ENCODE measurements around the gene TUBA3E. TPM values are rescaled to one million over a fixed set of nuclear protein-coding genes. Genes with fewer than 3 reads are reported as not detected.
"Not testable (repeated sequence)": the region's sequence is repeated elsewhere in the genome, so short reads cannot be mapped to it uniquely, and the experiment has no call there.

Gene TUBA3E
- total RNA-seq, 1 donor from 2014 or later, result not detected

- intact Hi-C loops (cut with micrococcal nuclease); H3K36me3 Mint-ChIP-seq (ENCODE audit: low read depth): not testable (repeated sequence)
Observed at GRCh38 chr2:130143266-130144039, 54.8 kb downstream of the TUBA3E start.

GRCh38 chr2:130142396-130143265, 55.6 kb downstream of the TUBA3E start:
- H3K36me3 Mint-ChIP-seq (ENCODE audit: low read depth); H3K9me3 Mint-ChIP-seq; intact Hi-C loops (cut with micrococcal nuclease); H3K27ac Mint-ChIP-seq; DNase-seq (ENCODE audit: low spot score); H3K4me1 Mint-ChIP-seq (ENCODE audit: low read depth); H3K27me3 Mint-ChIP-seq (ENCODE audit: insufficient read depth): not testable (repeated sequence)
- H3K4me3 Mint-ChIP-seq, result peak overlapping the region; percentile 45

More at GRCh38 chr2:130143266-130144039, 54.8 kb downstream of the TUBA3E start:
- H3K4me1 Mint-ChIP-seq (ENCODE audit: low read depth); H3K27ac Mint-ChIP-seq; H3K9me3 Mint-ChIP-seq; H3K27me3 Mint-ChIP-seq (ENCODE audit: insufficient read depth); DNase-seq (ENCODE audit: low spot score): not testable (repeated sequence)
- H3K4me3 Mint-ChIP-seq, result peak overlapping the region; percentile 80

Other genes starting within 250 kb of the TUBA3E start
- gene RAB6C, start 218.8 kb downstream of the TUBA3E start, total RNA-seq, result 0.07 TPM in 1 of 2 replicates, not detected in the other
- gene POTEF, start 69.2 kb downstream of the TUBA3E start, total RNA-seq, result not detected in 2 replicates
- 0.52 and 1.8 TPM in 2 replicates for gene CCDC74B, start 53.3 kb downstream of the TUBA3E start, total RNA-seq
- 92.3 and 99.0 TPM in 2 replicates for gene SMPD4, start 16.8 kb downstream of the TUBA3E start, total RNA-seq
- 289 and 294 TPM in 2 replicates for gene MZT2B, start 16.2 kb downstream of the TUBA3E start, total RNA-seq
- 169 and 184 TPM in 2 replicates for gene IMP4, start 144.5 kb upstream of the TUBA3E start, total RNA-seq
- gene PTPN18, start 157.6 kb upstream of the TUBA3E start, total RNA-seq, result 66.9 and 68.9 TPM in 2 replicates

Measured in activated T-helper 1 cell treated with anti-CD3 and anti-CD28 coated beads, Interleukin-12 subunit alpha, Interleukin-12 subunit beta, Interleukin-2, Interleukin-4 antibody, amounts not matched to agents 30 ng/mL and 10 ng/mL and 1 ng/mL, durations not matched to agents 14 hours and 24 hours and 36 hours (primary cell).